KMS-11 (cell line): Measurements from ENCODE around the gene ZKSCAN3.
"Not testable (repeated sequence)": the region's sequence is repeated elsewhere in the genome, so short reads cannot be mapped to it uniquely, and the experiment has no call there.

Experiments used
- H2AFZ ChIP-seq: fragments of 200-600 bp; sonication (generic); 2 replicates; pipeline ENCODE4 v1.6.1; 2016; ENCODE audit warnings: antibody characterized with exemption, mixed run types, low read depth
- H3K27ac ChIP-seq: fragments of 200-600 bp; sonication (generic); 2 replicates; pipeline ENCODE4 v1.6.1; 2016; ENCODE audit warnings: mild to moderate bottlenecking, mixed run types
- H3K27me3 ChIP-seq: fragments of 200-600 bp; sonication (generic); 2 replicates; pipeline ENCODE4 v1.6.1; 2017; ENCODE audit warnings: mild to moderate bottlenecking, low read depth, mixed run types, moderate library complexity; ENCODE audit not compliant: insufficient read depth
- H3K36me3 ChIP-seq: fragments of 200-600 bp; sonication (generic); 2 replicates; pipeline ENCODE4 v1.6.1; 2017; ENCODE audit warnings: mild to moderate bottlenecking, mixed run types; ENCODE audit not compliant: insufficient read depth
- H3K4me1 ChIP-seq: fragments of 200-600 bp; sonication (generic); 2 replicates; pipeline ENCODE4 v1.6.1; 2016; ENCODE audit warnings: mild to moderate bottlenecking, low read depth, mixed run types; ENCODE audit not compliant: poor library complexity, severe bottlenecking
- H3K4me2 ChIP-seq: fragments of 200-600 bp; sonication (generic); 2 replicates; pipeline ENCODE4 v1.7.0; 2016; ENCODE audit warnings: mild to moderate bottlenecking, mixed run types
- H3K4me3 ChIP-seq: fragments of 200-600 bp; sonication (generic); IDR thresholded peaks from 2 replicates; pipeline ENCODE4 v1.6.1; 2017; ENCODE audit warnings: low read depth, low read length, mixed read lengths; ENCODE audit not compliant: insufficient read depth
- H3K79me2 ChIP-seq: fragments of 200-600 bp; sonication (generic); 2 replicates; pipeline ENCODE4 v1.6.1; 2016; ENCODE audit warnings: low read depth, mixed run types; ENCODE audit not compliant: insufficient read depth
- H3K9ac ChIP-seq: fragments of 200-600 bp; sonication (generic); 2 replicates; pipeline ENCODE4 v1.6.1; 2016; ENCODE audit warnings: mild to moderate bottlenecking, mixed run types
- H4K20me1 ChIP-seq: fragments of 200-600 bp; sonication (generic); 2 replicates; pipeline ENCODE4 v1.6.1; 2016; ENCODE audit warnings: mild to moderate bottlenecking, mixed run types; ENCODE audit not compliant: insufficient read depth
- TF ChIP-seq, protein P1 (sequence below): fragments of 200-600 bp; sonication (generic); conservative IDR thresholded peaks from 2 replicates; pipeline ENCODE4 v1.6.1; 2017; ENCODE audit warnings: low read depth, mild to moderate bottlenecking, antibody characterized with exemption, low read length, moderate library complexity, mixed read lengths

Gene ZKSCAN3

DNA sequence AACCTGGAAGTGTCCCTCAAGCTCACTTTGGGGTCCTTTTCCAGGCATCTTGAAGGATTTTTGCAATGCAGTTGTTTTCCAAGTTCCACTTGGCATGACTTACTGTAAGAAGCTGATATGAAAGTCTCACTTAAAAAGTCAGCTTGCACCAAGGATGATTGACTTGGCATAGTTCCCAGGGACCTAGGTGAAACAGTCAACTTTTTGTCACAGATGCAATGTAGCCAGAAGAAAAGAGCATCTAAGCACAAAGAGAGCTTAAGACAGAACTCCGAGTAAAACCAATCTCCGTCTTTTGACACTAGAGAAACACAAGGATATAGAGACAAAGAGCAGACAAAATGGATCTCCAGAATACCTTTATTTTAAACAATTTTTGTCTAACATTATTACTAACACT, 52.5 kb downstream of the ZKSCAN3 start:
- no peaks in the 10 kb centered on the region for H4K20me1 ChIP-seq
- no peak overlapping the region for H3K4me3 ChIP-seq
- H3K27ac ChIP-seq = no peak overlapping the region
- H3K4me1 ChIP-seq = no peaks in the 10 kb centered on the region
- H3K79me2 ChIP-seq = no peaks in the 10 kb centered on the region
- H3K36me3 ChIP-seq = no peaks in the 10 kb centered on the region
- no peak overlapping the region for H3K4me2 ChIP-seq
- TF ChIP-seq, protein P1, sequence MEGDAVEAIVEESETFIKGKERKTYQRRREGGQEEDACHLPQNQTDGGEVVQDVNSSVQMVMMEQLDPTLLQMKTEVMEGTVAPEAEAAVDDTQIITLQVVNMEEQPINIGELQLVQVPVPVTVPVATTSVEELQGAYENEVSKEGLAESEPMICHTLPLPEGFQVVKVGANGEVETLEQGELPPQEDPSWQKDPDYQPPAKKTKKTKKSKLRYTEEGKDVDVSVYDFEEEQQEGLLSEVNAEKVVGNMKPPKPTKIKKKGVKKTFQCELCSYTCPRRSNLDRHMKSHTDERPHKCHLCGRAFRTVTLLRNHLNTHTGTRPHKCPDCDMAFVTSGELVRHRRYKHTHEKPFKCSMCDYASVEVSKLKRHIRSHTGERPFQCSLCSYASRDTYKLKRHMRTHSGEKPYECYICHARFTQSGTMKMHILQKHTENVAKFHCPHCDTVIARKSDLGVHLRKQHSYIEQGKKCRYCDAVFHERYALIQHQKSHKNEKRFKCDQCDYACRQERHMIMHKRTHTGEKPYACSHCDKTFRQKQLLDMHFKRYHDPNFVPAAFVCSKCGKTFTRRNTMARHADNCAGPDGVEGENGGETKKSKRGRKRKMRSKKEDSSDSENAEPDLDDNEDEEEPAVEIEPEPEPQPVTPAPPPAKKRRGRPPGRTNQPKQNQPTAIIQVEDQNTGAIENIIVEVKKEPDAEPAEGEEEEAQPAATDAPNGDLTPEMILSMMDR = no peak
- no peak overlapping the region for H3K9ac ChIP-seq
- H2AFZ ChIP-seq = no peak overlapping the region
- H3K27me3 ChIP-seq = no peaks in the 10 kb centered on the region

DNA sequence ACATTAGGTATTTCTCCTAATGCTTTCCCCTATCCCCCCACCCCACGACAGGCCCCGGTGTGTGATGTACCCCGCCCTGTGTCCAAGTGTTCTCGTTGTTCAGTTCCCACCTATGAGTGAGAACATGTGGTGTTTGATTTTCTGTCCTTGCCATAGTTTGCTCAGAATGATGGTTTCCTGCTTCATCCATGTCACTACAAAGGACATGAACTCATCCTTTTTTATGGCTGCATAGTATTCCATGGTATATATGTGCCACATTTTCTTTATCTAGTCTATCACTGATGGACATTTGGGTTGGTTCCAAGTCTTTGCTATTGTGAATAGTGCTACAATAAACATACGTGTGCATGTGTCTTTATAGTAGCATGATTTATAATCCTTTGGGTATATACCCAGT, 54.2 kb downstream of the ZKSCAN3 start:
- H3K79me2 ChIP-seq, H2AFZ ChIP-seq, H3K4me3 ChIP-seq, H4K20me1 ChIP-seq, H3K9ac ChIP-seq, H3K36me3 ChIP-seq, H3K27me3 ChIP-seq, H3K4me2 ChIP-seq, H3K27ac ChIP-seq, H3K4me1 ChIP-seq: not testable (repeated sequence)

DNA sequence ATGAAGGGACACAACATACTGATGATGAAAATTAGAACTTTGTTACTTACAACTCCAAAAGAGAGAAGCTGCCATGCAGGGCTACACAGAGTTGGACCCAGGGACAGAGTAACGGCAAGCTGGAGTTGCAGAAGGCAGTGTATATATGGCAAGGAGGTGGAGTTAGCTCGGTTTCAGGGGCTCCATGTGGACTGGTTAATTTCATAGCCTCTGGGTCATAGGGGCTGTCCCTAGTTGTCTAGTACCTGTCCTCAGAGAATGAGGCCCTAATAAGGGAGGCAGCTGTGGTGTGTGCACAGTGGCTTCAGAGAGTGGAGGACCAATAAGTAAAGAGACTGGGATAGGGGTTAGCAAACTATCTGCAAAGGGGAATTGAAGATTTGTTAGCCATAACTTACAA, 57.7 kb downstream of the ZKSCAN3 start:
- H3K4me1 ChIP-seq = no peaks in the 10 kb centered on the region
- TF ChIP-seq, protein P1 = no peak
- no peak overlapping the region for H3K4me3 ChIP-seq
- H3K36me3 ChIP-seq = no peaks in the 10 kb centered on the region
- no peaks in the 10 kb centered on the region for H3K79me2 ChIP-seq
- H3K27me3 ChIP-seq = no peaks in the 10 kb centered on the region
- H4K20me1 ChIP-seq = no peaks in the 10 kb centered on the region
- H3K27ac ChIP-seq = no peak overlapping the region
- H3K4me2 ChIP-seq = no peak overlapping the region
- no peak overlapping the region for H3K9ac ChIP-seq
- no peak overlapping the region for H2AFZ ChIP-seq

DNA sequence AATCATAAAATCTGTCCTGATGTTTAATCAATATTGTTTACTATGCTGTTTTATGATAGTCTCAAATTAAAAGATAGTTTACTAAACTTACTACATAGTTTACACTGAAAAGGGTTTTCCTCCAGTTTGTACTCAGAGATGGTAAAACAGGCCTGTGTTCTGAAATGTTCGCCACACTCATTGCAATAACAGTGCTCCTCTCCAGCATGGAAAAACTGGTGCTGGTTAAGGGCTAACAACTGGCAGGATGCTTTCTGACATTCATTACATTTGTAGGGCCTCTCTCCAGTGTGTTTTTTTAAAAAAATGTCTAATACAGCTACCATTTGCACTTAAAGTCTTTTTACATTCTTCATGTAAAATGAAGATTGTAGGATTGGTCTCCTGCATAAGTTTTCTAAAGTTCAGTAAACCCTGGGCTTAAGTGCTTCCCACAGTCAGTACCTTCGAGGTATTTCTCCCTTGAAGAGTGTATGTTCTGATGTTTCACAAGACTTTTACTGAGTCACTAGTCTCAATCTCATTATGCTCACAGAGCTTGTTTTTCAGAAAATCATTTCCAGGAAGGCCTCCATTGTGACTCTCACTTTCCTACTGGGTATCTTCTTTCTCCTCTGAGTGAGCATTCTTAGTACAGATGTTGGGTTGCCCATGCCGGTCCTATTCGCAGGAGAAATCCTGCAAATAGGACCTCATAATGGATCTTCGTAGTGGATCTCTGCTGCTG, 58.5 kb downstream of the ZKSCAN3 start:
- Histone ChIP-seq H3K4me1 (no peaks in the 10 kb centered on the region), H3K27me3 (no peaks in the 10 kb centered on the region), H3K9ac (no peak overlapping the region), H2AFZ (no peak overlapping the region), H3K4me2 (no peak overlapping the region), H3K36me3 (no peaks in the 10 kb centered on the region), H3K79me2 (no peaks in the 10 kb centered on the region), H4K20me1 (no peaks in the 10 kb centered on the region), H3K4me3 (no peak overlapping the region), H3K27ac (no peak overlapping the region)
- TF ChIP-seq, protein P1 = no peak

DNA sequence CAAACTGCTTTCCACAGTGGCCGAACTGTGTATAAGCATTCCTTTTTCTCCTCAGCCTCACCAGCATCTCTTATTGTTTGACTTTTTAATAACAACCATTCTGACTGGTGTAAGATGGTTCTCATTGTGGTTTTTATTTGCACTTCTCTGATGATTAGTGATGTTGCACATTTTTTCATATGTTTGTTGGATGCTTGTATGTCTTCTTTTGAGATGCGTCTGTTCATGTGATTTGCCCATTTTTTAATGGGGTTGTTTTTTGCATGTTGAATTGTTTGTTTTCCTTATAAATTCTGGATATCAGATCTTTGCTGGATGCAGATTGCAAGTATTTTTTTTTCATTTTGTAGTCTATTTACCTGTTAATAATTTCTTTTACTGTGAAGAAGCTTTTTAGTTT, 61.0 kb downstream of the ZKSCAN3 start:
- Histone ChIP-seq H2AFZ (no peak overlapping the region), H3K4me2 (no peak overlapping the region), H3K4me3 (no peak overlapping the region), H3K79me2 (no peaks in the 10 kb centered on the region), H3K27ac (no peak overlapping the region), H3K27me3 (no peaks in the 10 kb centered on the region), H3K36me3 (no peaks in the 10 kb centered on the region), H3K9ac (no peak overlapping the region), H3K4me1 (no peaks in the 10 kb centered on the region), H4K20me1 (no peaks in the 10 kb centered on the region)
- TF ChIP-seq, protein P1 = no peak
